ENCODE data around the gene SHC3.

- TF ChIP-seq POLR2AphosphoS5 (IDR thresholded peaks at IDR 0.05; ENCODE audit: low read depth, low read length) (no peak), SIN3A (IDR thresholded peaks at IDR 0.05; ENCODE audit: borderline replicate concordance, insufficient read depth, low read length) (no peak), REST (IDR thresholded peaks at IDR 0.05; ENCODE audit: insufficient read depth in 1 of 2, low read depth in 2 of 2, low read length in 2 of 2) (no peak)
Observed at GRCh38 chr9:89010526-89011111, 168.0 kb downstream of the SHC3 start.
